ENCODE measurements around the gene ITK. TPM values are rescaled to one million over a fixed set of nuclear protein-coding genes. Genes with fewer than 3 reads are reported as not detected.

ITK gene
- total RNA-seq, 6 experiments from 2014 or later = 0.35 to 1.2 (median 0.74) TPM

DNA sequence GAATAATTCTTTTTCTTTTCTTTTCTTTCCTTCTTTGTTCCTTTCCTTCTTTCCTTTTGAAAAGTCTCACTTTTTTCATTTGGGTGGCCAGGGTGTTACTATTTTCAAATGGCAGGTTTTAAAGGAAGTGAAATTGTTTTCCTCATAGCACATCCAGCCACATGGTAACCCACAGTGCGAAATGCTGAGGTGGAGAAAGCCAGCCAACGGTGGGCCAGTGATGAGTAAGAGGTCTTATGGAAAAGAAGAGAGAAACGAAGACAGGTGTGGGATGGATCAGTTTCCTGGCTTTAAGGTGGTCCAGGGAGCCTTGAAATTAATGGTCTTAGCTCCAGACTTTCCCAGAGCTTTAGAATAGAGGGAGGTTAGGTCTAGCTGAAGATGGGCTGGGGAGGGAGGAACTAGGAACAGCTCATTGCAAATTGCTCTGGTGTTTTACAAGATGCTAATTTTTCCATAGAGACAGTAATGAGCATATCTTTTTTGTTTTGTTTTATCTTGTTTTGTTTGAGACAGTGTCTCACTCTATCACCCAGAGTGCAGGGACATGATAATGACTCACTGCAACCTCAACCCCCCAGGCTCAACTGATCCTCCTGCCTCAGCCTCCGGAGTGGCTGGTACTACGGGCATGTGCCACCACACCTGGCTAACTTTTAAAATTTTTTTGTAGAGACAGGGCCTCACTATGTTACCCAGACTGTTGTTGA, 17.8 kb downstream of the ITK start:
- intact Hi-C loops (cut with DNase I) = no loop called here
- no peak for TF ChIP-seq CTCF (IDR thresholded peaks at IDR 0.05)
- TF ChIP-seq POLR2A (IDR thresholded peaks at IDR 0.05) = no peak
- no peaks in the 10 kb centered on the region for H3K27me3 ChIP-seq
- no peak for ATAC-seq
- no peak for DNase-seq
- 26% methylated on average over 4 of the region's 5 CpGs for WGBS (ENCODE audit: insufficient coverage, low coverage, low lambda C conversion rate, missing lambda C conversion rate)
- no peaks in the 10 kb centered on the region for H3K4me1 ChIP-seq
- H3K9me3 ChIP-seq = no peaks in the 10 kb centered on the region
- H3K36me3 ChIP-seq = no peaks in the 10 kb centered on the region
- no peak overlapping the region for H3K27ac ChIP-seq
- no peak overlapping the region for H3K4me3 ChIP-seq

DNA sequence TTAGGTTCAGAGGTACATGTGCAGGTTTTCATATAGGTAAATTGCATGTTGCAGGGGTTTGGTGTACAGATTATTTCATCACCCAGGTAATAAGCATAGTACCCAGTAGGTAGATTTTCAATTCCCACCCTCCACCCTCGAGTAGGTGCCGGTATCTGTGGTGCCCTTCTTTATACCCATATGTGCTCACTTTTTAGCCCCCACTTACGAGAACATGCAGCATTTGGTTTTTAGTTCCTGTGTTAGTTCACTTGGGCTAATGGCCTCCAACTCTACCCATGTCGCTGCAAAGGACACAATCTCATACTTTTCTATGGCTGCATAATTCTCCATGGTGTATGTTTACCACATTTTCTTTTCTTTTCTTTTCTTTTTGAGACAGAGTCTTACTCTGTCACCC, 21.2 kb downstream of the ITK start:
- H3K27ac ChIP-seq = no peak overlapping the region
- TF ChIP-seq POLR2A (IDR thresholded peaks at IDR 0.05) (no peak), CTCF (IDR thresholded peaks at IDR 0.05) (no peak)
- DNase-seq = no peak
- H3K4me1 ChIP-seq = no peaks in the 10 kb centered on the region
- 68% methylated on average over 4 of the region's 4 CpGs for WGBS (ENCODE audit: insufficient coverage, low coverage, low lambda C conversion rate, missing lambda C conversion rate)
- H3K4me3 ChIP-seq = no peak overlapping the region
- H3K27me3 ChIP-seq = no peaks in the 10 kb centered on the region
- intact Hi-C loops (cut with DNase I) = no loop called here
- H3K9me3 ChIP-seq = no peaks in the 10 kb centered on the region
- no peaks in the 10 kb centered on the region for H3K36me3 ChIP-seq
- no peak for ATAC-seq

DNA sequence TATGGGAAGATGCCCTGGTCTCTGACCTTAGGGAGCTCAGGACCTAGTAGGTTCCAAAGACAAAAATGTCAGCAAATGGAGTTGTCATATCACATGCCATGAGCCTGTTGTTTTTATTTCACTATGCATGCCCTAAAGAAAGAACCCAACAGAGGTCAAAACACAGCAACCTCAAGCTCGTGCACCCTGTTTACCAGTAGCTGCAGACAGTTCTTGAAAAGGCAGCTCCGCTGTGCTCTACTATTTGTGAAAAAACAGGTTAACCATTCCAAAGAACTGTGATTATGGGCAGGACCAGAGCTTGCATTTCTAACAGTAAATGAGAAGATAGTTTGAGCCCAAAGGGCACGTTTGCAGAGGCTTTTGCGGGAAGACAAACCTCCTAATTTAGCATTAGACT, 22.8 kb downstream of the ITK start:
- H3K27me3 ChIP-seq = no peaks in the 10 kb centered on the region
- H3K36me3 ChIP-seq = no peaks in the 10 kb centered on the region
- no peak overlapping the region for H3K4me3 ChIP-seq
- intact Hi-C loops (cut with DNase I) = no loop called here
- no peak for TF ChIP-seq POLR2A (IDR thresholded peaks at IDR 0.05)
- TF ChIP-seq CTCF (IDR thresholded peaks at IDR 0.05) = no peak
- ATAC-seq (no peak), DNase-seq (no peak)
- 45% methylated on average over 4 of the region's 4 CpGs for WGBS (ENCODE audit: insufficient coverage, low coverage, low lambda C conversion rate, missing lambda C conversion rate)
- no peak overlapping the region for H3K27ac ChIP-seq
- H3K4me1 ChIP-seq = no peaks in the 10 kb centered on the region
- H3K9me3 ChIP-seq = no peaks in the 10 kb centered on the region

DNA sequence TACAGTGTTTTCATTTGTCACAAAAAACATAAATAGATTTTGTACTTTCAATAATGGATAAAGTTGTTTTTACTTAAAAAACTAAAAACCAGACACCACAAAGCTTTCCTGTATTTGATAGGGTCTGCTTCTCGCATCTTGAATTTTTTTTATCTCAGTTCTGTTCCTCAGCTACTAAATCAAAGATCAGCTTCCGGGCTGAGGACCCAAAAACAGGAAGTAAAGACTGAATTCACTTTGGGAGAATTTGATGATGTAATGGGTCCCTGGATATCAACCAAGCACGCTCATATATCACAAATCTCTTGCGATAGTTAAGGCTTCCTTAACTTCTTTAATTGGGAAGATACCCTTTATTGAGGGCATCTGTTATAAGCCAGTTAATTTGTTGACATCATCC, 24.1 kb downstream of the ITK start:
- Histone ChIP-seq H3K36me3 (no peaks in the 10 kb centered on the region), H3K27ac (no peak overlapping the region), H3K4me1 (no peaks in the 10 kb centered on the region), H3K4me3 (no peak overlapping the region), H3K27me3 (no peaks in the 10 kb centered on the region), H3K9me3 (no peaks in the 10 kb centered on the region)
- DNase-seq = no peak
- no peak for TF ChIP-seq CTCF (IDR thresholded peaks at IDR 0.05)
- no peak for TF ChIP-seq POLR2A (IDR thresholded peaks at IDR 0.05)
- no peak for ATAC-seq
- intact Hi-C loops (cut with DNase I) = no loop called here
- WGBS (ENCODE audit: insufficient coverage, low coverage, low lambda C conversion rate, missing lambda C conversion rate) = 30% methylated on average over 4 of the region's 4 CpGs
